ENCODE results near the gene ZBTB7A. TPM values are rescaled to one million over a fixed set of nuclear protein-coding genes. Genes with fewer than 3 reads are reported as not detected.

The ZBTB7A gene
- total RNA-seq, 1 donor from 2014 or later, result 30.6 TPM

GRCh38 chr19:4090356-4091220, 23.9 kb upstream of the ZBTB7A start:
- H3K27me3 ChIP-seq (ENCODE audit: low read depth), result no peaks in the 10 kb centered on the region
- H3K9me3 ChIP-seq (replicated peaks), result no peaks in the 10 kb centered on the region
- intact Hi-C loops (cut with micrococcal nuclease), result no loop called here
- H3K27ac ChIP-seq (replicated peaks), result no peak overlapping the region
- H3K36me3 ChIP-seq, result peaks cover 61% of the 10 kb centered on the region
- DNase-seq, result no peak
- H3K4me1 ChIP-seq, result no peaks in the 10 kb centered on the region
- H3K4me3 ChIP-seq, result no peak overlapping the region
- no peak for TF ChIP-seq CTCF (IDR thresholded peaks at IDR 0.05; ENCODE audit: borderline replicate concordance)

- peaks cover 57% of the 10 kb centered on the region for H3K36me3 ChIP-seq
- no peaks in the 10 kb centered on the region for H3K9me3 ChIP-seq (replicated peaks)
- DNase-seq, result no peak
- intact Hi-C loops (cut with micrococcal nuclease), result no loop called here
- no peak overlapping the region for H3K4me3 ChIP-seq
- TF ChIP-seq CTCF (IDR thresholded peaks at IDR 0.05; ENCODE audit: borderline replicate concordance), result no peak
- H3K27me3 ChIP-seq (ENCODE audit: low read depth), result no peaks in the 10 kb centered on the region
- H3K4me1 ChIP-seq, result no peaks in the 10 kb centered on the region
- peak overlapping the region; percentile 39 for H3K27ac ChIP-seq (replicated peaks)
Measured at GRCh38 chr19:4089946-4090345, 23.2 kb upstream of the ZBTB7A start.

- intact Hi-C loops (cut with micrococcal nuclease), result no loop called here
- Histone ChIP-seq H3K36me3 (peaks cover 52% of the 10 kb centered on the region), H3K27ac (replicated peaks) (peak overlapping the region; percentile 39), H3K27me3 (ENCODE audit: low read depth) (no peaks in the 10 kb centered on the region), H3K4me1 (peaks cover 2% of the 10 kb centered on the region), H3K9me3 (replicated peaks) (no peaks in the 10 kb centered on the region), H3K4me3 (peak overlapping the region; percentile 26)
- no peak for TF ChIP-seq CTCF (IDR thresholded peaks at IDR 0.05; ENCODE audit: borderline replicate concordance)
- no peak for DNase-seq
Measured at GRCh38 chr19:4089400-4089908, 22.8 kb upstream of the ZBTB7A start.

GRCh38 chr19:4088975-4089374, 22.3 kb upstream of the ZBTB7A start:
- H3K27ac ChIP-seq (replicated peaks), result peak overlapping the region; percentile 39
- H3K9me3 ChIP-seq (replicated peaks), result no peaks in the 10 kb centered on the region
- TF ChIP-seq CTCF (IDR thresholded peaks at IDR 0.05; ENCODE audit: borderline replicate concordance), result no peak
- intact Hi-C loops (cut with micrococcal nuclease), result no loop called here
- DNase-seq, result no peak
- peak overlapping the region; percentile 26 for H3K4me3 ChIP-seq
- H3K36me3 ChIP-seq, result peaks cover 47% of the 10 kb centered on the region
- no peaks in the 10 kb centered on the region for H3K27me3 ChIP-seq (ENCODE audit: low read depth)
- H3K4me1 ChIP-seq, result peaks cover 6% of the 10 kb centered on the region

- intact Hi-C loops (cut with micrococcal nuclease), result no loop called here
- Histone ChIP-seq H3K4me1 (peaks cover 12% of the 10 kb centered on the region), H3K27ac (replicated peaks) (no peak overlapping the region), H3K4me3 (no peak overlapping the region), H3K36me3 (peaks cover 38% of the 10 kb centered on the region), H3K27me3 (ENCODE audit: low read depth) (no peaks in the 10 kb centered on the region), H3K9me3 (replicated peaks) (no peaks in the 10 kb centered on the region)
- no peak for DNase-seq
- no peak for TF ChIP-seq CTCF (IDR thresholded peaks at IDR 0.05; ENCODE audit: borderline replicate concordance)
Measured at GRCh38 chr19:4087787-4088679, 21.3 kb upstream of the ZBTB7A start.

Data from left ventricle myocardium inferior (tissue), 1 donor.